Ovary (tissue), 3 donors: ENCODE data around the gene CEP170.

ENCODE experiments used
- CTCF ChIP-seq, 3 donors: fragments of 450-650 bp in 2 of 3; fragments of 200-600 bp in 1 of 3; IDR thresholded peaks; one replicate each; pipeline versions ENCODE4 v1.5.1 to v1.8.0; 2016 to 2022; ENCODE audit warnings: antibody characterized with exemption in 3 of 3, mild to moderate bottlenecking in 1 of 3
- POLR2A ChIP-seq: fragments of 450-650 bp; IDR thresholded peaks from one replicate; pipeline ENCODE4 v1.6.1; 2017; ENCODE audit warnings: antibody characterized with exemption, mild to moderate bottlenecking, moderate library complexity
- donor health status: DM: no; HTN: no; CAD: no.

DNA sequence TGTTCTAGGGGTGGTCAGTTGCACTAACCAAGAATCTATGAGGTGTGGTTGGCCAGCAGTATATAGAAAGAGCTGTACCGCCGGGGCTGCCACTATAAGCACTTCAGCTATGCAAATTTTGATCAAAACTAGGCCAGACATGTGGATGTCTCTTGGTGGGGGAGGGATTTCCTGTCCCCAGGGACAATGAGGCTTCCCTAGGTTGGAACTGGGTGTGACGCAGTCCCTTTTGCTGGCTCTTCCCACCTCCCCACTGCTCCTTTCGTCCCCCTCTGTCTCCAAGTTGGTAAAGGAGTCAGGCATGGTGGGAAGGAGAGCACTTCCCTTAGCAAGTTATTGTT, 14.3 kb upstream of the CEP170 start:
- TF ChIP-seq CTCF (IDR thresholded peaks at IDR 0.05) (no peak), POLR2A (no peak)
